K562 (cell line): ENCODE results near the gene TRDN. TPM values are rescaled to one million over a fixed set of nuclear protein-coding genes. Genes with fewer than 3 reads are reported as not detected.

Source experiments
- ATAC-seq: fragments of 200-7000 bp; cut with Tn5 transposase; 3 replicates; pipeline ENCODE4 v1.9.1; 2020; ENCODE audit warnings: moderate library complexity
- BruUV-seq: library from RNA; stranded (reverse); fragments of 400-500 nt; replicated peaks from 2 replicates; lab custom pipeline; 2021; lab: Mats Ljungman, UMichigan
- CTCF ChIA-PET: fragments of 300-600 bp; formaldehyde crosslinking; extraction: SDS; loops from one replicate; lab custom pipeline; 2021; ENCODE audit warnings: low intra/inter-chr PET ratio; lab: Yijun Ruan, JAX
- POLR2A ChIA-PET: fragments of 300-600, 350-650 bp; sonication (Branson Sonifier 250); formaldehyde crosslinking; extraction: SDS; loops from one replicate; lab custom pipeline; 2021; ENCODE audit warnings: antibody characterized with exemption, inconsistent platforms; lab: Yijun Ruan, JAX
- DNase-seq, 4 experiments: peaks; one replicate each; pipeline versions ENCODE4 v3.0.0 to v3.0.0-alpha.2; 2011 to 2018; ENCODE audit warnings: low spot score in 3 of 4, mixed read lengths in 3 of 4; ENCODE audit errors: extremely low read depth in 1 of 4
- FAIRE-seq: peaks from 2 replicates; lab custom pipeline; 2011; peaks lifted over from hg19 to GRCh38; lab: Jason Lieb, UNC
- H2AFZ ChIP-seq: 2 replicates; pipeline ENCODE4 v1.6.0; 2011; ENCODE audit warnings: low read depth, low read length, control low read depth, inconsistent platforms
- H3K27ac ChIP-seq: fragments of 200-600 bp; 3 replicates; pipeline ENCODE4 v1.8.0; 2011; ENCODE audit warnings: low read depth, mild to moderate bottlenecking, control low read depth, inconsistent platforms, low read length, moderate library complexity, mixed read lengths; ENCODE audit errors: extremely low read depth
- H3K27me3 ChIP-seq, 2 experiments: fragments of 300-600 bp in 1 of 2; 2 replicates in 1 of 2; 3 replicates in 1 of 2; pipeline versions ENCODE4 v1.6.0 to v1.8.0; 2011; ENCODE audit warnings: inconsistent platforms in 2 of 2, low read length in 2 of 2, mild to moderate bottlenecking in 1 of 2, mixed read lengths in 1 of 2, moderate library complexity in 1 of 2; ENCODE audit not compliant: control insufficient read depth in 2 of 2, insufficient read depth in 2 of 2
- H3K36me3 ChIP-seq: fragments of 300-600 bp; 3 replicates; pipeline ENCODE4 v1.8.0; 2011; ENCODE audit warnings: mild to moderate bottlenecking, low read length, inconsistent platforms; ENCODE audit not compliant: control insufficient read depth, insufficient read depth
- H3K4me1 ChIP-seq, 2 experiments: fragments of 200-600 bp in 1 of 2; replicated peaks in 1 of 2; 2 replicates in 1 of 2; 3 replicates in 1 of 2; pipeline versions ENCODE4 v1.5.1 to v1.8.0; 2011; ENCODE audit warnings: inconsistent platforms in 2 of 2, low read length in 2 of 2, mild to moderate bottlenecking in 1 of 2, mixed read lengths in 1 of 2, moderate library complexity in 1 of 2; ENCODE audit not compliant: control insufficient read depth in 2 of 2, insufficient read depth in 2 of 2
- H3K4me2 ChIP-seq: 2 replicates; pipeline ENCODE4 v1.6.1; 2011; ENCODE audit warnings: low read length, control low read depth, inconsistent platforms, mixed read lengths; ENCODE audit not compliant: insufficient read depth
- H3K4me3 ChIP-seq: fragments of 200-600 bp; sonication (generic), shearing (Covaris generic); 2 replicates; pipeline ENCODE4 v1.5.1; 2016; ENCODE audit warnings: control low read depth, inconsistent platforms
- H3K79me2 ChIP-seq: fragments of 200-600 bp; 3 replicates; pipeline ENCODE4 v1.8.0; 2011; ENCODE audit warnings: low read length, inconsistent platforms; ENCODE audit not compliant: control insufficient read depth, insufficient read depth
- H3K9ac ChIP-seq, 2 experiments: 2 replicates each; pipeline versions ENCODE4 v1.6.0 to v1.6.1; 2011; ENCODE audit warnings: low read depth in 2 of 2, low read length in 2 of 2, control low read depth in 1 of 2, inconsistent platforms in 1 of 2, mild to moderate bottlenecking in 1 of 2, mixed read lengths in 1 of 2; ENCODE audit not compliant: insufficient read depth in 1 of 2
- H3K9me1 ChIP-seq: one replicate; pipeline ENCODE4 v1.6.0; 2011; ENCODE audit warnings: inconsistent platforms, mild to moderate bottlenecking, low read length, moderate library complexity; ENCODE audit not compliant: control insufficient read depth, insufficient read depth
- H3K9me3 ChIP-seq: replicated peaks from 2 replicates; pipeline ENCODE4 v1.5.1; 2011; ENCODE audit warnings: low read depth, low read length, inconsistent platforms; ENCODE audit not compliant: control insufficient read depth, insufficient read depth
- H4K20me1 ChIP-seq: replicated peaks from 2 replicates; pipeline ENCODE4 v1.6.1; 2011; ENCODE audit warnings: low read length, inconsistent platforms, mixed read lengths; ENCODE audit not compliant: control insufficient read depth, insufficient read depth
- MAFG ChIP-seq: fragments of 450-650 bp; conservative IDR thresholded peaks from 2 replicates; pipeline ENCODE4 v1.6.1; 2016; ENCODE audit warnings: missing genetic modification characterization, missing compliant biosample characterization
- NR2C2 ChIP-seq, 2 experiments: fragments of 200-800 bp in 1 of 2; sonication (Bioruptor generic) in 1 of 2; sonication (generic) in 1 of 2; formaldehyde crosslinking in 1 of 2; IDR thresholded peaks; 2 replicates each; pipeline versions ENCODE4 v1.6.1 to v1.8.0; 2016 to 2022; ENCODE audit warnings: mild to moderate bottlenecking in 1 of 2, missing compliant biosample characterization in 1 of 2, missing genetic modification characterization in 1 of 2, missing genetic modification reagents in 1 of 2
- ZNF146 ChIP-seq: IDR thresholded peaks from one replicate; pipeline ENCODE4 v1.6.1; 2018; ENCODE audit warnings: missing compliant biosample characterization; ENCODE audit not compliant: unreplicated experiment
- WGBS: fragments of 100-300 bp; shearing (Covaris generic); methylation state at CpG from one replicate; pipeline ENCODE4 v1.1.6; 2016; ENCODE audit warnings: low coverage, mixed read lengths; ENCODE audit not compliant: insufficient coverage; ENCODE audit errors: missing lambda C conversion rate; 5-methylcytosine and 5-hydroxymethylcytosine counted together
- in situ Hi-C: fragments of 300-500 bp; cut with MboI; formaldehyde crosslinking; loops from 4 replicates; pipeline ENCODE4 v1.15.0; 2018; ENCODE audit warnings: inconsistent platforms, mixed read lengths
- intact Hi-C: fragments of 100-400 bp; cut with micrococcal nuclease; formaldehyde crosslinking; loops from 2 replicates; pipeline ENCODE4 v1.14.2; 2022
- polyA plus RNA-seq, 8 experiments: library from polyadenylated mRNA; depleted of rRNA in 4 of 8; stranded (reverse) in 5 of 8; unstranded in 3 of 8; fragments of >200 nt; fragmentation: Nextera tagmentation in 2 of 8; fragmentation: Illumina TruSeq in 1 of 8; extraction: Ambion mirVana in 2 of 8; extraction: Trizol in 1 of 8; gene quantifications; 2 replicates each; pipeline versions ENCODE4 v1.2.1 to v1.2.3, GENCODE V29; 2011 to 2014; ENCODE audit warnings: inconsistent platforms in 1 of 8, missing spikeins in 1 of 8
- total RNA-seq, 7 experiments: library from RNA; depleted of rRNA in 6 of 7; stranded (reverse); fragments of >200 nt in 6 of 7; fragmentation: Illumina TruSeq in 2 of 7; extraction: Trizol in 2 of 7; gene quantifications; 2 replicates each; pipeline versions ENCODE4 v1.2.1 to v1.2.3, GENCODE V29; 2011 to 2021; ENCODE audit warnings: low replicate concordance in 1 of 7
- TF ChIP-seq, protein P1 (sequence below): fragments of 250-450 bp; sonication (Bioruptor Pico); IDR thresholded peaks from 2 replicates; pipeline ENCODE4 v1.9.0; 2021; ENCODE audit warnings: mild to moderate bottlenecking, inconsistent platforms

Gene TRDN
- total and polyA plus RNA-seq, 9 of the 15 experiments (the other 6 are each of a cell fraction or from before 2014, with no cell fraction given) = 0.05 to 0.50 (median 0.16) TPM

DNA sequence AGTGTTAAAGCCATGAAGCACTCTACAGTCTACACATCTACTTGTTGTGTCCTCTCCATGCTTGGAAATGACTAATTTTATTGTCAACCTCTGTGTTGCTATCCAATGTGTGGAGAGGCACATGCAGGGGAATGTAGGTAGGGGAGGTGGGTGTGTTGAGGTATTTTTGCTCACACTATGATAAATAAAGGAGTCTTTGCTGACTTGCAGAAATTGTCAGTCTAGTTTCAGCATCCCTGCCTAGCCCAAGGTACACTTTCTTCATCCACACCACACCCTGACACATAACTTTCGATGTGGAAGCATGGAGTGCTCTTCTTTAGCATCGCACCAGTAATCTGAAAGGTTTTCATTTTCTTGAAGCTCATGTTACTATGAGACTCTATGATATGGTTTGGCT lies 264.0 kb downstream of the TRDN start:
- H3K4me3 ChIP-seq = no peak overlapping the region
- H3K9me1 ChIP-seq = no peaks in the 10 kb centered on the region
- no peaks in the 10 kb centered on the region for H3K36me3 ChIP-seq
- no peak for FAIRE-seq
- 13% methylated on average over 2 of the region's 2 CpGs for WGBS
- TF ChIP-seq MAFG (tag) = 0 out of 2 replicates have a peak, but pooled peaks have one; percentile 9
- TF ChIP-seq, protein P1, sequence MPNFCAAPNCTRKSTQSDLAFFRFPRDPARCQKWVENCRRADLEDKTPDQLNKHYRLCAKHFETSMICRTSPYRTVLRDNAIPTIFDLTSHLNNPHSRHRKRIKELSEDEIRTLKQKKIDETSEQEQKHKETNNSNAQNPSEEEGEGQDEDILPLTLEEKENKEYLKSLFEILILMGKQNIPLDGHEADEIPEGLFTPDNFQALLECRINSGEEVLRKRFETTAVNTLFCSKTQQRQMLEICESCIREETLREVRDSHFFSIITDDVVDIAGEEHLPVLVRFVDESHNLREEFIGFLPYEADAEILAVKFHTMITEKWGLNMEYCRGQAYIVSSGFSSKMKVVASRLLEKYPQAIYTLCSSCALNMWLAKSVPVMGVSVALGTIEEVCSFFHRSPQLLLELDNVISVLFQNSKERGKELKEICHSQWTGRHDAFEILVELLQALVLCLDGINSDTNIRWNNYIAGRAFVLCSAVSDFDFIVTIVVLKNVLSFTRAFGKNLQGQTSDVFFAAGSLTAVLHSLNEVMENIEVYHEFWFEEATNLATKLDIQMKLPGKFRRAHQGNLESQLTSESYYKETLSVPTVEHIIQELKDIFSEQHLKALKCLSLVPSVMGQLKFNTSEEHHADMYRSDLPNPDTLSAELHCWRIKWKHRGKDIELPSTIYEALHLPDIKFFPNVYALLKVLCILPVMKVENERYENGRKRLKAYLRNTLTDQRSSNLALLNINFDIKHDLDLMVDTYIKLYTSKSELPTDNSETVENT (CRISPR knock-in tag) = no peak
- POLR2A ChIA-PET = no interaction called here
- no TSS peak for BruUV-seq
- H3K27ac ChIP-seq = no peak overlapping the region
- H3K4me2 ChIP-seq = no peak overlapping the region
- H3K27me3 ChIP-seq = no peaks in the 10 kb centered on the region
- ATAC-seq = no peak
- no peak for DNase-seq
- H3K9ac ChIP-seq = no peak overlapping the region
- H4K20me1 ChIP-seq = no peaks in the 10 kb centered on the region
- no peaks in the 10 kb centered on the region for H3K9me3 ChIP-seq
- H2AFZ ChIP-seq = no peak overlapping the region
- H3K79me2 ChIP-seq = no peaks in the 10 kb centered on the region
- intact Hi-C loops (no loop called here), in situ Hi-C loops (no loop called here)
- CTCF ChIA-PET = no interaction called here
- no peaks in the 10 kb centered on the region for H3K4me1 ChIP-seq

GRCh38 chr6:123363912-123364311 lies 272.8 kb downstream of the TRDN start:
- POLR2A ChIA-PET = no interaction called here
- no peaks in the 10 kb centered on the region for H3K27me3 ChIP-seq
- no peaks in the 10 kb centered on the region for H3K79me2 ChIP-seq
- 26% methylated on average over 2 of the region's 2 CpGs for WGBS
- H3K27ac ChIP-seq = no peak overlapping the region
- CTCF ChIA-PET = no interaction called here
- no peaks in the 10 kb centered on the region for H3K9me1 ChIP-seq
- TF ChIP-seq ZNF146 (no peak), NR2C2 (CRISPR knock-in tag; IDR thresholded peaks at IDR 0.05) (no peak), NR2C2 (tag; IDR thresholded peaks at IDR 0.05) (0 out of 2 replicates have a peak, but pooled peaks have one; percentile 33)
- 0 out of 2 replicates have a peak, but pooled peaks cover 3% of the 10 kb centered on the region for H3K9me3 ChIP-seq
- H2AFZ ChIP-seq = peak overlapping the region; percentile 42; the same call in 1 of the 2 replicates
- H3K9ac ChIP-seq = no peak overlapping the region
- H3K4me2 ChIP-seq = no peak overlapping the region
- ATAC-seq (no peak), DNase-seq (no peak), FAIRE-seq (no peak)
- intact Hi-C loops = no loop called here
- in situ Hi-C loops = no loop called here
- no peaks in the 10 kb centered on the region for H4K20me1 ChIP-seq
- no TSS peak for BruUV-seq
- H3K4me1 ChIP-seq = no peaks in the 10 kb centered on the region
- no peaks in the 10 kb centered on the region for H3K36me3 ChIP-seq
- H3K4me3 ChIP-seq = no peak overlapping the region
